Fibroblast of pulmonary artery (primary cell): ENCODE data around the gene ST6GALNAC3.
"Not testable (repeated sequence)": the region's sequence is repeated elsewhere in the genome, so short reads cannot be mapped to it uniquely, and the experiment has no call there.

Experiments used
- DNase-seq: peaks from one replicate; pipeline ENCODE4 v3.0.0-alpha.2; 2010; ENCODE audit warnings: low read depth
- H3K4me3 ChIP-seq: replicated peaks from 2 replicates; pipeline ENCODE4 v1.5.1; 2011; ENCODE audit warnings: low read depth, mild to moderate bottlenecking, control low read depth, low read length, moderate library complexity
- TF ChIP-seq, protein P1 (sequence below): IDR thresholded peaks from 2 replicates; pipeline ENCODE4 v1.5.1; 2011; ENCODE audit warnings: mild to moderate bottlenecking, control low read depth, low read length, inconsistent platforms; ENCODE audit errors: missing control alignments

The ST6GALNAC3 gene

DNA sequence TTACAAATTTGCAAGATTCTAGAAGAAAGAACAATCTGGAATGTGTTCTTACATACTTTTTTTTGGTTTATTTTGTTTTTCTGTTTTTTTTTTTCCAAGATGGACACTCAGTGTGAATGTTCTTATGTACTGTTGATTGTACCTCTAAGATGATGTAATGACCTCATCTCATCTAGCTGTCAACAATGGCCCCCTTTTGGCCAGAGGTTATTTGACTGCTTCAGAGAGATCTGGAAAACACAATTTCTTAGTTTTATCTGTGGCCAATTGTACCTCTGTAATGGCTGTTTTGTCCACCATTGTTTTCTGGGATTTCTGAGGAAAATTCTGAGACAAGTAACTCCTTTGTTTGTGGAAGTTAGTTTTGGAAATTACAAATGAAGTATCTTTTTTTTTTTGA lies 38.9 kb downstream of the ST6GALNAC3 start:
- TF ChIP-seq, protein P1, sequence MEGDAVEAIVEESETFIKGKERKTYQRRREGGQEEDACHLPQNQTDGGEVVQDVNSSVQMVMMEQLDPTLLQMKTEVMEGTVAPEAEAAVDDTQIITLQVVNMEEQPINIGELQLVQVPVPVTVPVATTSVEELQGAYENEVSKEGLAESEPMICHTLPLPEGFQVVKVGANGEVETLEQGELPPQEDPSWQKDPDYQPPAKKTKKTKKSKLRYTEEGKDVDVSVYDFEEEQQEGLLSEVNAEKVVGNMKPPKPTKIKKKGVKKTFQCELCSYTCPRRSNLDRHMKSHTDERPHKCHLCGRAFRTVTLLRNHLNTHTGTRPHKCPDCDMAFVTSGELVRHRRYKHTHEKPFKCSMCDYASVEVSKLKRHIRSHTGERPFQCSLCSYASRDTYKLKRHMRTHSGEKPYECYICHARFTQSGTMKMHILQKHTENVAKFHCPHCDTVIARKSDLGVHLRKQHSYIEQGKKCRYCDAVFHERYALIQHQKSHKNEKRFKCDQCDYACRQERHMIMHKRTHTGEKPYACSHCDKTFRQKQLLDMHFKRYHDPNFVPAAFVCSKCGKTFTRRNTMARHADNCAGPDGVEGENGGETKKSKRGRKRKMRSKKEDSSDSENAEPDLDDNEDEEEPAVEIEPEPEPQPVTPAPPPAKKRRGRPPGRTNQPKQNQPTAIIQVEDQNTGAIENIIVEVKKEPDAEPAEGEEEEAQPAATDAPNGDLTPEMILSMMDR, result no peak

GRCh38 chr1:76115171-76115570 lies 40.6 kb downstream of the ST6GALNAC3 start:
- no peak overlapping the region for H3K4me3 ChIP-seq
- TF ChIP-seq, protein P1, result no peak
- DNase-seq, result no peak

More for the DNA sequence above, 38.9 kb downstream of the ST6GALNAC3 start:
- H3K4me3 ChIP-seq, result no peak overlapping the region
- no peak for DNase-seq

DNA sequence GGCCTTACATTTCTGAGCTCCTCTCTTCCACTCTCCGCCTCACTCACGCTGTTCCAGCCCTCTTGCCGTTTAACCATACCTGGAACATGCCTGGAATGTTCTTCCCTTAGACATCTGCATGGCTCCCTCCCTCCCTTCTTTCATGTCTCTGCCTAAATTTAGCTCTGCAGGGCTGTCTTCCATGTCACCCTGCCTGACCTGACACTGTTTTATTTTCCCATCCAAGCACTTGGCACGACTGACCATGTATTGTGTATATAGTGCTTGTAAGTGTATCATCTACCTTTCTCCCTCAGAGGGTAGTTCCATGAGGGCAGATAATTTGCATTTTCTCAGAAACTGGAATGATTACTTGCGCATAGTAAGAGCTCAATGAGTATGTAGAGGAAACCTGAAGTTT lies 47.3 kb downstream of the ST6GALNAC3 start:
- no peak overlapping the region for H3K4me3 ChIP-seq
- TF ChIP-seq, protein P1, result no peak
- DNase-seq, result no peak

DNA sequence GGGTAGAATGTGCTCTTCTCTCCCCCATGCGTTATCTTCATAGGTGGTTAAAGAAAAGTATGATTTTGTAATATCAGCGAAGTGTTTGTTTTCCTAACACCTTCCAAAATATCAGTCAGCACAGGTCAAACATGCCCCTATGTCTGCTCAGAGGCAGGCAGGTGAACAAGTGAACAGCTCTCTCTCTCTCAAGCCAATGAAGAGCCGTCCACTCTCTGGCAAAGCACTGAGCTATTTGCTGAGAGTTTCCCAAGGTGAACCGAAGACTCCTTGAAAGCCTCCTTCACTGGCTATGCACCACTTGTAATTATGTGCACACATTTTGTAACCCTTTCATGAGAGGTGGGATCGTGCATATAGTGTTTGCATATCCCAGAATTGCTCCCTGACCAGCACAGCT lies 47.7 kb downstream of the ST6GALNAC3 start:
- DNase-seq, result no peak
- no peak overlapping the region for H3K4me3 ChIP-seq
- TF ChIP-seq, protein P1, result no peak

DNA sequence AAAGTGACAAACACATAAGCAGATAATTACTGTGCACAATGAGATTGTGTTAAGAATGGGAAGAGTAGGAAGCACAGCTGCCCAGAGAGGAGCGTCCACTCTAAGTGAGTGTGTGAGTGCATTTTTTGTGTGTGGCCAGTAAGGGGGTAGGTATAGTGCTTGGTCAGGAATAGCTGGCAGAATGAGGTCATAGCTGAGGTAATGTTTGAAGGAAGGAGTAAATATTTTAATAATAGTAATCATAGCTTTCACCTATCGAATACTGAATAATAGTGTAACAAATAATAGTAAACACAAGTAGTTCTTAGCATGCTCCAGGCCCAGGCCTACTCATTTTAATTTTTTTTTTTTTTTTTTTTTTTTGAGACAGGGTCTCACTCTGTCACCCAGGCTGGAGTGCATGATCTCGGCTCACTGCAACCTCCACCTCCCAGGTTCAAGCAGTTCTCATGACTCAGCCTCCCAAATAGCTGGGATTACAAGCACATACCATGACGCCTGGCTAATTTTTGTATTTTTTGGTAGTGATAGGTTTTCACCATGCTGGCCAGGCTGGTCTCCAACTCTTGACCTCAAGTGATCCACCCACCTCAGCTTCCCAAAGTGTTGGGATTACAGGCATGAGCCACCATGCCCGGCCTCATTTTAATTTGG lies 49.0 kb downstream of the ST6GALNAC3 start:
- DNase-seq, H3K4me3 ChIP-seq: not testable (repeated sequence)

DNA sequence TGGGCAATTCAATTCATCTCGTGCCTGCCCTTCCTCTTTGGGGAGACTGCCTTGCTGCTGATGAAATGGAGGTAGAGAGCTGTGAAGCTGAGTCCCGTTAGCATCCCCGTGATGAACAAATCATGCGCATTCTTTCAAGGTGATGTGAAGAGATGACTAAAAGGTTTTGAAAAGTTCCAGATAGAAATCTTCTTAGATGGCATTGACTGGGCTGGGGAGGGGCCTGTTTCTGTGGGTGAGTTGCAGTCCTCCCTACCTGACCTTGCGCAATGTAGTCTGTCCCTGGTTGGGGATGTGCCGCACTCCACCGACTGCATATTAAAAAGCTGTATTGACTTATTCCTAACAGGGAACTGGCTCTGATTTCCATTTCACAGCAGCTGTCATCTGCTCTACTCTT lies 49.6 kb downstream of the ST6GALNAC3 start:
- no peak overlapping the region for H3K4me3 ChIP-seq
- DNase-seq, result no peak
- TF ChIP-seq, protein P1, result no peak

GRCh38 chr1:76125473-76126219 lies 51.1 kb downstream of the ST6GALNAC3 start:
- H3K4me3 ChIP-seq, result no peak overlapping the region
- TF ChIP-seq, protein P1, result no peak
- DNase-seq, result no peak
